ENCODE measurements around the gene RBFOX2. TPM values are rescaled to one million over a fixed set of nuclear protein-coding genes. Genes with fewer than 3 reads are reported as not detected.

Gene RBFOX2
- total RNA-seq, 1 donor from 2014 or later, result 58.1 TPM

DNA sequence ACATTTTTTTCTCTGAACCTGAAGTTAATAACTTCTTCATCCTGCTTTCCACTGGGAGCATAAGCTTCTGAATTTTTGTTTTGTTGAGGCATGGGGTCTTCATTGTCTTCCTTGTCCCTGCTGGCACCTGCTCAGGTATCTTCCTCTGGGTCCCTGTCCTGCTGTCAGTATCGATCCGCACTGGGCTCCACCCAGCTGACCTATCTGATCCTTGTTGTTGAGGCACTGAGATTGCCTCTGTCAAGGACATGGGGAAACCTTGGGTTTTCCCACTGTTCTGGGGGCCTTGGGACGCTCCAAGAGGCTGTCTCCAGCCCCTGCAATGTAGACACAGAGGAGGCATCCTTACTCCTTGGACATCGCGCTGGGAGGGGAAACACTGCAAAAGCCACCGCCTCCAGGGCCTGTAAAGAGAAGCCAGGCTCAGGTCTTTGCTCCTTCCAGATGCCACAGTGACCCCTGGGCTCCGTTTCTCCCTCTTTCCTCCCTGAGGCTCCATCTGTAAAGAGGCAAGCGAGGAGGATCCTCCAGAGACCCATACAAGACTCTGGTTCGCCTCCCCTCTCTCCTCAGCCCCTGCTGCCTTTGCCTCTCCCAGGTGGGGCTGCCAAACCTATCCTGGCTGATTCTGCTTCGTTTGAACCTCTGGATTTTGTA, 8.6 kb upstream of the RBFOX2 start:
- intact Hi-C loops (cut with DNase I), result no loop called here
- Histone ChIP-seq H3K9me3 (no peaks in the 10 kb centered on the region), H3K4me3 (no peak overlapping the region), H3K27ac (no peak overlapping the region), H3K27me3 (no peaks in the 10 kb centered on the region), H3K36me3 (no peaks in the 10 kb centered on the region), H3K4me1 (no peaks in the 10 kb centered on the region)
- no peak for DNase-seq (ENCODE audit: low spot score in 2 of 2)
- TF ChIP-seq, protein P1, sequence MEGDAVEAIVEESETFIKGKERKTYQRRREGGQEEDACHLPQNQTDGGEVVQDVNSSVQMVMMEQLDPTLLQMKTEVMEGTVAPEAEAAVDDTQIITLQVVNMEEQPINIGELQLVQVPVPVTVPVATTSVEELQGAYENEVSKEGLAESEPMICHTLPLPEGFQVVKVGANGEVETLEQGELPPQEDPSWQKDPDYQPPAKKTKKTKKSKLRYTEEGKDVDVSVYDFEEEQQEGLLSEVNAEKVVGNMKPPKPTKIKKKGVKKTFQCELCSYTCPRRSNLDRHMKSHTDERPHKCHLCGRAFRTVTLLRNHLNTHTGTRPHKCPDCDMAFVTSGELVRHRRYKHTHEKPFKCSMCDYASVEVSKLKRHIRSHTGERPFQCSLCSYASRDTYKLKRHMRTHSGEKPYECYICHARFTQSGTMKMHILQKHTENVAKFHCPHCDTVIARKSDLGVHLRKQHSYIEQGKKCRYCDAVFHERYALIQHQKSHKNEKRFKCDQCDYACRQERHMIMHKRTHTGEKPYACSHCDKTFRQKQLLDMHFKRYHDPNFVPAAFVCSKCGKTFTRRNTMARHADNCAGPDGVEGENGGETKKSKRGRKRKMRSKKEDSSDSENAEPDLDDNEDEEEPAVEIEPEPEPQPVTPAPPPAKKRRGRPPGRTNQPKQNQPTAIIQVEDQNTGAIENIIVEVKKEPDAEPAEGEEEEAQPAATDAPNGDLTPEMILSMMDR (IDR thresholded peaks at IDR 0.05), result no peak

DNA sequence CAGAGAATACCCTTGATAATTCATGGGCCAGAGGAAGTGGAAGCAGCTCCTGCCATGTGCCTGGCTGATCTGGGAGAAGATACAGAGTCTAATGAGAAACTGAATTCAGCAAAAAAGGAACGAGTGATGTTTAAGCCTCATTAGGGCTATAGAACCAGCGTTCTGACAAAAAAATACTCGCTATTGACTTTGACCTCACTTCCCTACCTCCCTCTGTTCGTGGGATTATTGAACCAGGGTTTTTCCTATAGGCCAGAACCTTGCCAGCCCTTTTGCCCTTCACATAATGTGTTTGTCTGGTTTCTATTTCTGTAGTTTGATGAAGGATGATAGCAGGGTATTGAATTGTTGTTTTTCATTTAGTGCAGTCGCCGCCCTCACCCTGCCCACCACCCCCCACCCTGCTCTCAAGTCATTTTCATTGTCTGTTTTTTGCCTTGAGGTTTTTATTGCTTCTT, 7.6 kb upstream of the RBFOX2 start:
- Histone ChIP-seq H3K36me3 (no peaks in the 10 kb centered on the region), H3K4me3 (no peak overlapping the region), H3K4me1 (no peaks in the 10 kb centered on the region), H3K27me3 (no peaks in the 10 kb centered on the region), H3K27ac (no peak overlapping the region), H3K9me3 (no peaks in the 10 kb centered on the region)
- no peak for DNase-seq (ENCODE audit: low spot score in 2 of 2)
- intact Hi-C loops (cut with DNase I), result no loop called here
- TF ChIP-seq, protein P1 (IDR thresholded peaks at IDR 0.05), result no peak

DNA sequence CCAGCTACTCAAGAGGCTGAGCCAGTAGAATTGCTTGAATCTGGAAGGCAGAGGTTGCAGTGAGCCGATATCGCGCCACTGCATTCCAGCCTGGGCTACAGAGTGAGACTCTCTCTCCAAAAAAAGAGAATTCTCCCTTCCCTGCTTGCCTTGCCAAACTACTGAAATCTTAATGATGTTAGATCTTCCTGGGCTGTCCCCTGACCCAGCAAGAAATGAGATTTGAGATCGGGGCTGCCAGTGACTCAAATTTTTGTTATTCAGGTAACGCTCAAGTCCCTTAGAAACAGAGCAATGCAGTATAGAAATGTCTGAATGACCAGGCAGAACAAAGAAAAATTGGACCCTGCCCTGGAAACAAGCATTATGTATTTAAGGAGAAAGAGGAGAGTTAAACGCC, 4.0 kb upstream of the RBFOX2 start:
- TF ChIP-seq, protein P1 (IDR thresholded peaks at IDR 0.05), result no peak
- no peaks in the 10 kb centered on the region for H3K36me3 ChIP-seq
- DNase-seq (ENCODE audit: low spot score in 2 of 2), result no peak
- no peaks in the 10 kb centered on the region for H3K9me3 ChIP-seq
- H3K27me3 ChIP-seq, result no peaks in the 10 kb centered on the region
- no peak overlapping the region for H3K4me3 ChIP-seq
- peaks cover 0 to 4% of the 10 kb centered on the region in 2 donors for H3K4me1 ChIP-seq
- H3K27ac ChIP-seq, result no peak overlapping the region
- intact Hi-C loops (cut with DNase I), result no loop called here

DNA sequence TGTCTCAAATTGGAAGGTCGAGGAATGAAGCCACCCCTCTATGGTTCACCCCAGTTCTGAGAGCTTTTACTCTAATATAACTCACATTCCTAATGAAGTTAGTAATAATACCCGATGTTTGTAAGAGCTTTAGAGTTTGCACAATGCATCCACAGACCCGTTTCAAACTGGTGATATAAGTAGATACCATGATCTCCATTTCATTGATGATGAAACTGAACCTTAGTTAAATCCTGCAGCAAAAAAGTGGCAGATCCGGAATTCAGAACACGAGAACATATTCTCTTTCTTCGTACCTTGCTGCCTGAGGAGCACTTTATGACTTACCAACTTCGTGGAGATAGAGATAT, 757 bp upstream of the RBFOX2 start:
- TF ChIP-seq, protein P1 (IDR thresholded peaks at IDR 0.05), result no peak
- peak overlapping the region; percentile 73 to 95 for H3K27ac ChIP-seq

DNA sequence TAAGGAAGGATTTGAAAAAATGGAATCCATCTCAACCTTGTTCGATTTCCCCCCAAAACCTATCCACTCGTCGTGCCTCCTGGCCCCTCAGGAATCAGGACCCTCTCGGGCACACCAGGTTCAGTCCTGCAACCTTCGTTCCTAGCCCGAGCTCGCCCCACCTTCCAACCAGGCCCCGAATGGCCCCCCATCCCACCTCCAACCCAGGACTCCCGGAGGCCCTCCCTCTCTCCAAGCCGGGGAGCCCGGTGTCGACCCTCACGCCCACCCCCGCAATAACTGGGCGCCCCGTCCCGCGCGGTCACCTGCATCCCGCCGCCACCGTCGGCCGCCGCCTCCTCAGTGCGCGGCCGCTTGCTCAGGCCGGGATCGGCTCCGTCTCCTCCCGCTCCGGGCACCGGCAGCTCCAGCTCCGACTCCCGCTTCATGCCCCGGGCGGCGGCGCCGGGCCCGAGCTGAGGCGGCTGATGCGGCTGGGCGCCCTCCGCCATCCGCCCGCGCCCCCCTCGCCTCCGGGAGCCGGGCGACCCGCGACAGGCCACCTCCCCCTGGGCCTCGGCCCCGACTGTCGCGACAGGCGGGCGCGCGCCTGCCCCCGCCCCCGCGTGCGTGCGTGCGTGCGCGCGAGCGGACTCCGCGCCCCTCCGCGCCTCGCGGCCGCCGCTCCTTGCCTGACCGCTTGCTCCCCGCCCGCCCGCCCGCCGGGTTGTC, 534 bp downstream of the RBFOX2 start:
- Histone ChIP-seq H3K27me3 (no peaks in the 10 kb centered on the region), H3K27ac (peak overlapping the region; percentile 90 to 95), H3K4me1 (peaks cover 0 to 12% of the 10 kb centered on the region in 2 donors), H3K9me3 (no peaks in the 10 kb centered on the region), H3K4me3 (peak overlapping the region; percentile 83 to 96), H3K36me3 (no peaks in the 10 kb centered on the region)
- intact Hi-C loops (cut with DNase I), result loop anchor here (1.0 to 2.0 kb wide), 3 partner anchors 31 to 97 kb away; no protein-coding TSS in a partner anchor
- TF ChIP-seq, protein P1 (IDR thresholded peaks at IDR 0.05), result no peak
- peak in 1 of 2 donors; percentile 66 for DNase-seq (ENCODE audit: low spot score in 2 of 2)

More for the DNA sequence above, 757 bp upstream of the RBFOX2 start:
- no peak for DNase-seq (ENCODE audit: low spot score in 2 of 2)
- no peaks in the 10 kb centered on the region for H3K27me3 ChIP-seq
- H3K9me3 ChIP-seq, result no peaks in the 10 kb centered on the region
- H3K36me3 ChIP-seq, result no peaks in the 10 kb centered on the region
- H3K4me3 ChIP-seq, result peak overlapping the region; percentile 83 to 96
- H3K4me1 ChIP-seq, result peaks cover 0 to 10% of the 10 kb centered on the region in 2 donors
- intact Hi-C loops (cut with DNase I), result loop anchor here (1.0 to 2.0 kb wide), 5 partner anchors 37 to 99 kb away; no protein-coding TSS in a partner anchor

Measured in ascending aorta (tissue), 2 donors.